ENCODE results near the gene ARHGAP24. TPM values are rescaled to one million over a fixed set of nuclear protein-coding genes. Genes with fewer than 3 reads are reported as not detected.

Gene ARHGAP24
- total RNA-seq, 1 experiment from 2014 or later, result 14.2 TPM

DNA sequence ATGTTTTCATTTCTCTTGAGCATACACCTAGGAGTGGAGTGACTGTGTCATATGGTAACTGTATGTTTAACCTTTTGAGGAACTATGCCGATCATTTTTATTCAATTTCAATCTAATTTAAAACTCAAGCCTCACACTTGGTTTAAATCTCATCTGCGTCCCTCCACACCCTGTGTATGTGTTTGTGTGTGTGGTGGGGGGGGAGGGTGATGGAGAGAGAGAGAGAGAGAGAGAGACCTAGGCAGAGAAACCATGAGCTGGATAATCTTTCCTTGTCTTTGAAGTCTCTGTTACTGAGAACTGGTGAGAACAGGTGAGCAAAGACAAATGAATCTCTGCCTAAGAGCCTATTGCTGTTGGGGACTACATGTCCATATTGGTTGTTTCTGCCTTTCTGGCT, 105.0 kb downstream of the ARHGAP24 start:
- DNase-seq (ENCODE audit: low read depth), result no peak

DNA sequence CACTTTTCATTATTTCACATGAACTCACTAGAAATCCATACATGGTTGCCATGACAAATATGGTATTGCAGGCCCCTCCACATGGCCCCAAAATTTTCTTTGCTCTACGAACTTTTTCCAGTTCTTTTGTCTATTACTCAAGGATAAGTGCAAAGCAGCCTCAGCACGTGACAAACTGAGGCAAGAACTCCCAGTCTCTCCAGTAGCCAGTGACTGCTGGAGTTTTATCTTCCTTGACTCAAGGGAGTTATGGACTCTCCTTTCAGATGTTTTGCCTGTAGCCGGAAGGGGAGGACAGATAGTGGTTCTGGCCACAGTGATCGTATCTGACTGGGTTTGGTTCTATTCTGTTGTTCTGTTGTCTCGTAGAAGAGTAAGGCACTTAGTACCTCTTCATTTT, 105.5 kb downstream of the ARHGAP24 start:
- DNase-seq (ENCODE audit: low read depth), result no peak

- DNase-seq (ENCODE audit: low read depth), result no peak
Observed at GRCh38 chr4:85587952-85588351, 113.0 kb downstream of the ARHGAP24 start.

GRCh38 chr4:85591406-85592098, 116.6 kb downstream of the ARHGAP24 start:
- DNase-seq (ENCODE audit: low read depth), result peak; percentile 55

DNA sequence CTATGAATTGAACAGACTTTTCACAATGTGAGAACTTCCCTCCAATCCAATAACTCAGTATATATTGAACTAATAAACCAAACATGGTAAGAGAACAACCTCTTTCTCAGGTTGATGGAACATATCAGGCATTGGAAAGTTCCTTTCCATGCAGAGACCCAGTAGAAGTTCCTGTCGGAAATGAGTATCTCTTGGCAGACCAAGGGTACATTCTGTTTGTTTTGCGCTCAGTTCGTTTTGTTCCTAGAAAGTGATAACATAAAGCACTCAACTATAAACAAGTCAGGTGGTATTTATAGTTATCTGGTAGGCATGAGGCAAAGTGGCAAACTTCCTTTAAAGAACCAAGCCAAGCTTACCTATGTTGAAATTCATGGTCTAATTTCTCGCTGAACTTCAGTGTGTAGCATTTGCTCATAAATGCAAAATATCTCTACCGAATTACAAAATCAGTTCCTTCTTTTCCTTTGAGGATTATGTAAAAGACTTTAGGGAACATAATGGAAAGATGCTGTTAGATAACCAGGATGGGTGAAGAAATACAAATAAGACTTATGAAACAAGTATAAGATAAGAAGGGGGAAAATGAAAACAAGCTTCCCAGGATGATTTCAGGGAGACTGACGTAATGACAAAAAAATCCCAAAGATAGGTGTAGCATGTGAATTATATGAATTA, 120.3 kb downstream of the ARHGAP24 start:
- DNase-seq (ENCODE audit: low read depth), result no peak

DNA sequence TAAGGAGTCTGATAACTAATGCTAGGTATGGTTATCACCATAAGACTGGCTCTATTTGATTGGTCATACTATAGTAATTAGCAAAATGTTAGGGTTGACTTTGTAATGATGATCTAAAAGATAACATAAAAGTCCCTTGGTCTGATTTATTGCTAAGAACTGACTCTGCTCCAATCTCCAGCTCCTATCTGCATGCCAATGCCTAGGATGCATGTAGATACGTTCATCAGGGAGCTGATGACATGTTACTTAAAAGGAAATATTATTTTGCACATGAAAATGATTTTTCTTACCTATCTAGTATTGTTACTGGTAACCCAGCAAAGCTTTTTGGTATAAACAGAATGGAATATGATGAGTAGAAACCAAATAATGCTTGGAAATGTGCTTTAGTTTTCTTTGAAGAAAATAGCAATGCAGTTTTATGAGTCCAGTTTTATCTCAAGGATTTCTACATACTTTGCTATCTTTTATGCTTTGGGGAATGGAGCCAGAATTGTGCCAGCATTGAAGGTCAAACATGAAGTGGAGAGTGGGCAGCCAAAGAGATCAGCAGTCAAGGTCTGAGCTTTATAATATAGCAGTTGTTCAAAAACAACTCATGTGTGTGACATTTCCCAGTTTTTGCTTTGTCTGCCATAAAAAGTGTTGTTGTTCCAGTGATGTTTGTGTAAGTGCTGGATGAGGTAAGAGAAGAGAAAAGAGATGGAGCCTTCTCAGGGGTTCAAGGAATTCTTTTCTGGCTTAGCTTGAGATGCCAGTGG, 121.0 kb downstream of the ARHGAP24 start:
- no peak for DNase-seq (ENCODE audit: low read depth)

DNA sequence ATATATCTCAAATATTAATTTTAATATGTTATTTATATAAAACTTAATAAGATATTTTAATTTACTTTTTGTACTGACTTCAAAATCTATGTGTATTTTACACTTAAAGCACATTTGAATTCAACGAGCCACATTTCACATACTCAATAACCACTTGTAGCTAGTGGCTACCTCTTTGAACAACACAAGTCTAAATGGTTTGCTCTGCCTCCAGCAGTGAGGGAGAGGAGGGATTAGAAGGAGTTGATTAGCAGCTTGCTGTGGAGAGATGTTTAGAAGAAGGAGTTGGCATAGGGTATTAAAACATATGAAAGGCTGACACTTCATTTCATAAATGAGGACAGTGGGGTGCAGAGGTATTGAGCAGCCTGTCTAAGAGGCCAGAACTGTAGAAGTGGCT, 124.0 kb downstream of the ARHGAP24 start:
- no peak for DNase-seq (ENCODE audit: low read depth)

GRCh38 chr4:85600501-85600900, 125.6 kb downstream of the ARHGAP24 start:
- DNase-seq (ENCODE audit: low read depth), result no peak

GRCh38 chr4:85603437-85604336, 128.7 kb downstream of the ARHGAP24 start:
- no peak for DNase-seq (ENCODE audit: low read depth)

GRCh38 chr4:85606505-85606904, 131.6 kb downstream of the ARHGAP24 start:
- no peak for DNase-seq (ENCODE audit: low read depth)

DNA sequence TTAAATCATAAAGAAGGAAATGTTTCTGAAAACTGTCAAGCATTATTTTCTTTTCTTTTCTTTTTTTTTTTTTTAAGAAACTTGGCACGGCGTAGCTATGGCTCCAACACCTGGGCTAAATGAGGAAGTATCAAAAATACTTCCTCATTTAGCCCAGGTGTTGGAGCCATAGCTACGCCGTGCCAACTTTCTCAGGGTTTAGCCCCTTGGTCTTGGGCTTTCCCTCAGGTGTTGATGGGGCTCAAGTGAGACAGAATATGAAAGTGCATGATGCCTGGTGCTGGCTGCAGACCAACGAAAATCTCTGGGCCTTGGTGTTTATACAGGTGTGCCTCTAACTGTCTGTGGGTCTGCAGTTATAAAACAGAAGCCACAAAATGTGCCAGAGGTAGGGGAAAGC, 132.7 kb downstream of the ARHGAP24 start:
- DNase-seq (ENCODE audit: low read depth), result no peak

DNA sequence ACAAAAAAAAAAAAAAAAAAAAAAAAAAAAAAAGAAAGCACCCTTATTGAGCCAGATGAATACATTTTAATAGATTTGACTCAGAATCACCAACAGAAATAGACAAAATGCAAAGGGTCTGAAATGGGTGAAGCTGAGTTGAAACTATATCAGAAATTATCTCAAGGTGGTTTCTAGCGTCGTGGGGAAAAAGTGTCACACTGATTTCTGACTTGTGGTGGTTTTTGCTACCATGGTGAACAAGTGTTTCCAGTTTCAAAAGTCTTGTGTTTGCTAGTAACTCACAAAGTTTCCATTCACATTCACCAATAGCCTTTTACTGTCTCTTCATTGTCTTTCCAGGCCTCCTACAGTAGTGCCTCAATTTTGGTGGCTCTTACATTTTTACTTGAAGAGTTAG, 135.5 kb downstream of the ARHGAP24 start:
- no peak for DNase-seq (ENCODE audit: low read depth)

- no peak for DNase-seq (ENCODE audit: low read depth)
Observed at GRCh38 chr4:85611661-85612060, 136.7 kb downstream of the ARHGAP24 start.

DNA sequence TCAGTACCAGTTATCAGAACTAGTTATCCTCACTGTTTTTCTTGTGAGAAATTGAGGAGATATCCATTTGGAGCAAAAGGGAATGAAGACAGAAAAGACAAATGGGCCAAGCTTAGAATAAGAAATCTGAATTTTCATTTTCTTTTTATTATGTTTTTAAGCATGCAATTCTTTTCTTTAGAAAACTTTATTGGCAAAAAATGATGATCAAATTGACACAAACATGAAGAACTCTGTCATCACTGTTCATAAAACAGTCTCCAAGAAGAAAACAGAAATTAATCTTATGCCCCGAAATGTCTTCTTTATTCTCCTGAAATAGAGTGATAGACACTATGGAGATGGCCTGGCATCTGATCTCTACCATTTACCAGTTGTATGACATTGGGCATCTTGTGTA, 139.0 kb downstream of the ARHGAP24 start:
- DNase-seq (ENCODE audit: low read depth), result no peak

DNA sequence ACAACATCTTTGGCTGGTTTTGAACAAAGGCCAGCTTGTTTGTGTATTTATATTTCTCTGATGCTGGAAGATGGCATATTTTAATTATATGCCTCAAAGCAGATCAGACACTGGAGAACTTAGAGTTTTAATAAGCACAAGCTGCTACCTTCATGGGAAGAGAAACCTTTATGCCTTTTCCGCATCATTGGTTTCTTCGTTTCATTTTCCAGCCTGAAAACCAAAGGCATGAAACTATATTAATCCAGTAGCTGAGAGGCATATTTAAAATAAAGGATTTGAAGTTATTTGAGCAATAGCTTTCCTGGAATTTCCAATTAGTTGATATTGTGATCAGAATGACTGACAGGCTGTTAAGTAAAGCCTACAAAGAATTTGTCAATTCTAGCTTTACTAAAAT, 141.0 kb downstream of the ARHGAP24 start:
- DNase-seq (ENCODE audit: low read depth), result no peak

DNA sequence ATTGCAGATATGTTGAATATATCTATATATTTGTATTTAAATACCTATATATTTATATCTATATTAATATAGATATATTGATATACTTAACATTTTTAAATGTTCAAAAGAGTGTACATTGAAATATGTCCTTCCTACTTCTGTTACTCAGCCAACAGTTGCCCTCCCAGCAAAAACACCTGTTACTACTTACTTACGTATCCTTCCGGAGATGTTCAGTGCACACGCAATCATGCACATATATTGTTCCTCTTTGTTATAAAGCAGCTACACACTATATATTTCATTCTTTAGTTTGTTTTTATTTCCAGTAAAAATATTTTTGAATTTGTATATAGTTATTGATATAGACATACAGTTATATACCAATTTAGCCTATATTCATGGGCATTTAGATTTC, 142.3 kb downstream of the ARHGAP24 start:
- no peak for DNase-seq (ENCODE audit: low read depth)

GRCh38 chr4:85632981-85633380, 158.0 kb downstream of the ARHGAP24 start:
- no peak for DNase-seq (ENCODE audit: low read depth)

GRCh38 chr4:85637778-85638177, 162.8 kb downstream of the ARHGAP24 start:
- DNase-seq (ENCODE audit: low read depth), result peak; percentile 2

DNA sequence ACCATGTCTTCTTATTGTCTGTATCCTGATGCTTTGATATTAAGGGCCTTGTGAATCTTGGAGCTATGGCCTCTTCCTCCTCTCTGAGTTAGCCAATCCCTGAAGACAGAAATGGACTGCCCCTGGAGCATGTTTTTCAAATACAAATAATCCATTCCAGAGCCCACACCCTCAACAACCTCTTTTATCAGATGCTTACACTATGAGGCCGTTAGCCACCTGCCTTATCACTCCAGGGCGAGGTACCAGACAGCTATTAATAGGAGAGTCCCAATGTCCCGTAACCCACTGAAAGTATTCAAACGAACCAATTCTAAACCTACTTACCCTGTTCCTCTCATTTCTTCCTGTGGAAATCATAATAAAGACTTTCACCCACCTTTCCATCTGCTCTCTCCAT, 165.0 kb downstream of the ARHGAP24 start:
- DNase-seq (ENCODE audit: low read depth), result no peak

DNA sequence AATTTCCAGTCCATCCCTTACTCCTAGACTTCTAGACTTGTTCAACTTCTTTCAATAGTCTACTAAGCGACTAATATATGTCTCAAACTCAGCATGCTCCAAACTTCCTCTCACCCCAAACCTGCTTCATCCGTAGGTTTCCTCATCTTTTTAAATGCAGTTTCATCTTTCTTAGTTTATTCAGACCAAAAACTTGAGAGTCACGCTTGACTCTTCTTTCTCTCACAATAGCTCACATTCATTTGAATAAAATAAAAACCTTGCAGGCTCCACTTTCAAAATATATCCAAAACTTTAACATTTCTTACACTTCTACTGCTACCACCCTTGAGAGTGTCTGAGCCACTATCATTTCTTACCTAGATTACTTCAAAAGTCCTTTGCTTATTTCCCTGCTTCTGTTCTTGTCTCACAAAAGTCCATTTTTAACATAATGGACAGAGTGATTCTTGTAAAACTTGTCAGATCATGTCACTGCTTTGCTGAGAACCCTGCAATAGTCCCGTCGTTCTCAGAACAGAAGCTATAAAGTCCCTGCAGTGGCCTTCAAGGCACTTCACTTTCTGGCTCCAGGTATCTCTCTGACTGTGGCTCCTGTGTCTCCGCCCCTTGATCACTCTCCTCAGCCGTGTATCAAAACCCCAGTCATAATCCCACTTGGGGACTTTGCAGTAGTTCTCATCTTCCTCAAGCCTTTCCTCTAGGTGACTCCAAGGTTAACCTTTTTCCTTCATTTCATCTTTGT, 167.6 kb downstream of the ARHGAP24 start:
- no peak for DNase-seq (ENCODE audit: low read depth)

DNA sequence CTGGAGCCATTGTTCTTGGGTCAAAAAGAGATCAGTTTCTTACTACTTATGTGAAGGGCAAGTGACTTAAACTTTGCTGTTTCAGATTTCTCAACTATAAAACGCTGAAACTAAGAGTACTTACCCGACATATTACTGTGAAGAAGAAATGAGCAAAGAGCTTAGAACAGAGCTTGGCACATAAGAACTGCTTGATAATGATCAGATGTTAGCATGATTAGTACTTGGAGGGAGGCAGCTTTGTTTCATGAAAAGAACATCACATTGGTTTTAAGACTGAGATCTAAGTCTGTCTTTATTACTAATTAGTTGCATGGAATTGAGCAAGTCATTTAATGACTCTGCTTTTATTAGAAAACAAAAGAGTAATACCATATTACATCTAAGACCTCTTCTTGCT, 169.1 kb downstream of the ARHGAP24 start:
- no peak for DNase-seq (ENCODE audit: low read depth)
